Measurements from ENCODE around the gene TAF7L.
"Not testable (repeated sequence)": the region's sequence is repeated elsewhere in the genome, so short reads cannot be mapped to it uniquely, and the experiment has no call there.

The TAF7L gene, protein sequence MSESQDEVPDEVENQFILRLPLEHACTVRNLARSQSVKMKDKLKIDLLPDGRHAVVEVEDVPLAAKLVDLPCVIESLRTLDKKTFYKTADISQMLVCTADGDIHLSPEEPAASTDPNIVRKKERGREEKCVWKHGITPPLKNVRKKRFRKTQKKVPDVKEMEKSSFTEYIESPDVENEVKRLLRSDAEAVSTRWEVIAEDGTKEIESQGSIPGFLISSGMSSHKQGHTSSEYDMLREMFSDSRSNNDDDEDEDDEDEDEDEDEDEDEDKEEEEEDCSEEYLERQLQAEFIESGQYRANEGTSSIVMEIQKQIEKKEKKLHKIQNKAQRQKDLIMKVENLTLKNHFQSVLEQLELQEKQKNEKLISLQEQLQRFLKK

DNA sequence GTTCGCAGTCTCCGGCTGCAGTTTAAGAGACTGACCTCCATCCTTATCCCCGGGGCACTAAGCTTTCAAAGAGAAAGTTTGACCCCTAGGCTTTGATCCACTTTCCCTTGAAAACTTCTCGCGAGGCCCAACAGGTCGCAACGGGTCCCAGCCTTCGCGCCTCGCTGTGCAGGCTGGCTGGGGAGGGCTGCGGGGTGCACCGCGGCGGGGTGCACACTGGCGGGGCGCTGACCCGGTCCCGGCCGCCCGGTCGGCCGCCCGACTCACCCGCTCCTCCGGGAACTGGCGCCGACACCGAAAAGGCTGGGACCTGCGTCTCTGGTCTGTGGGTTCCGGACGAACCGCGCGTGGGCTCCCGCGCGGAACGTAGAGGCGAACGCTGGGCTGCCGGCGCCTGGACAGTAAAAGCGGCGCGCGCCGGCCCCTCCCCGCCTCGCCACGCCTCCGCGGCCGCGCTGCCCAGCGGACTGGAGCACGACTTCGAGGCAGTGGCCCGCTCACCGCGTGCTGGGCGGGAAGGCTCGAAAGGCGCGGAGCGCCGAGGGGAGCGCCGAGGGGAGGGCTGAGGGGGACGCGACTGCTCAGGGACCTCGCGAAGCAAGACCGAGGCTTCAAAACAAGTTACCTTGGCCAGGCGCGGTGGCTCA, at the start of gene TAF7L:
TAF7L (minus strand) TSS at position 378 of the 647 bp plus-strand sequence. CDS start 3,791 bp downstream, outside the sequence.
- no peak for DNase-seq

DNA sequence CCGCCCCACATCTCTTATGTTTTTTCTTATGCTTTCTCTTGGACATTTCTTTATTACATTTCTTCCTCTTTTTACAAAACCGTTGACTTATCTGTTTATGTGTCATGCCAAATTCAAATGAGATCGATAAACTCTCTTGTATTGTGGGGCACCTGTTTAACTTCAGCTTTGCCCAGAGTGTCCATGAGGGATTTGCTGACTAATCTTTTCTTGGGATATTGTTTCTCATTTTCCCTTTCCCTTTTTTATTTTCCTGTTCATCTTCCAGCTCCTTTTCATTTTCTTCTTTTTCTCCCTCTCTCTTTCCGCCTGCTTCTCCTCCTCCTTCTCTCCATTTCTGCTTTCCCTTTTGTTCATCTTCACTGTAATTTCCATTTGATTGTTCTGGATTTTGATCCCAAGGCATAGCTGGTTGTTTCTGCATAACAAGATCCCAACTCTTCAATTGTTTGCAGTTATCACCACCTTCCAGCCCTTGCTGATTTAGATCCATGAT, 46.7 kb upstream of the TAF7L start:
- no peak for DNase-seq

GRCh38 chrX:101334310-101334709, 43.2 kb upstream of the TAF7L start:
- not testable (repeated sequence) for DNase-seq

DNA sequence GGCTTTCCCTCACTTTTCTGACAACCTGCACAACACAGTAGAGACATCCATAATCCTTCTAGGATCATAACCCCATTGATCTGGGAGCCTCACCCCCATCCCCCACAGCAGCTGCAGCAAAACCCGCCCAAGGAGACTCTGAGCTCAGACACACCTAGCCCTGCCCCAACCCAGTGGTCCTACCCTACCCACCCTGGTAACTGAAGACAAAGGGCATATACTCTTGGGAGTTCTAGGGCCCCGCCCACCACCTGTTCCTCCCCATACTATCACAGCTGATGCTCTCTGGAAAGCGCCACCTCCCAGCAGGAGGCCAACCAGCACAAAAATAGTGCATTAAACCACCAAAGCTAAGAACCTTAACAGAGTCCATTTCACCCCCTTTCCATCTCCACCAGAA, 35.5 kb upstream of the TAF7L start:
- DNase-seq, result not testable (repeated sequence)

DNA sequence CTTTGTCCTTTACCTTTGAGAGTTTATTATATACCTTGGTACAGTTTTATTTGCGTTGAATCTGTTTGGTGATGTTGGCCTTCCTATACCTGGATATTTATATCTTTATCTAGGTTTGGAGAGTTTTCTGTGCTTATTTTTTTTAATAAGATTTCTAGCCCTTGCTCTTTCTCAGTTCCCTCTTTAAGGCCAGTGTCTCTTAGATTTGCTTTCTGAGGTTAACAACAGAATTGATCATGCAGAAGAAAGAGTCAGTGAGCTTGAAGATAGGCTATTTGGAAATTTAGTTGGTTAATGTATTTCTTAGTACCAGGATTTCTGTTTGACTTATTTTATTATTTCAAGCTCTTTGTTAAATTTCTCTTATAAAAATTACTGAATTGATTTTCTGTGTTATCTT, 12.7 kb upstream of the TAF7L start:
- no peak for DNase-seq

GRCh38 chrX:101295603-101296002, 4.5 kb upstream of the TAF7L start:
- not testable (repeated sequence) for DNase-seq

DNA sequence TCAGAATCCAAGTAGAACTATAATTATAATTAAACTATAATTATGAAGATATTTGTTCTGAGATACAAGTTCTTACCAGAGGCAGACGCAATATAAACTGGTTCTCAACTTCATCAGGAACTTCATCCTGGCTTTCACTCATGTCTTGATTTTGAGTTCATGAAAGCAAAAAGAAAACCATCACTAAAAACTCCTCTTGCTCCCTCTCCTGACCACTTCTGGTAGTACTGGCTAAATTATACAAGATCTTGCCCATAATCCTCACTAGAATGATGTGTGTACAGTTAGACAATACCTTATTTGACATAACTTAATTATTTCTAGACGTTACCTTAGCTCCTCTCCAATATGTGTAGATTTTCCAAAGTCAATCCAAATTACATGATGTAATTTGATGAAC, 3.7 kb downstream of the TAF7L start:
- peak in 1 of 2 donors; percentile 17 for DNase-seq

- DNase-seq, result no peak
These were observed 14.9 kb downstream of the TAF7L start for GRCh38 chrX:101276238-101276637.

GRCh38 chrX:101274198-101274597, 16.9 kb downstream of the TAF7L start:
- no peak for DNase-seq

DNA sequence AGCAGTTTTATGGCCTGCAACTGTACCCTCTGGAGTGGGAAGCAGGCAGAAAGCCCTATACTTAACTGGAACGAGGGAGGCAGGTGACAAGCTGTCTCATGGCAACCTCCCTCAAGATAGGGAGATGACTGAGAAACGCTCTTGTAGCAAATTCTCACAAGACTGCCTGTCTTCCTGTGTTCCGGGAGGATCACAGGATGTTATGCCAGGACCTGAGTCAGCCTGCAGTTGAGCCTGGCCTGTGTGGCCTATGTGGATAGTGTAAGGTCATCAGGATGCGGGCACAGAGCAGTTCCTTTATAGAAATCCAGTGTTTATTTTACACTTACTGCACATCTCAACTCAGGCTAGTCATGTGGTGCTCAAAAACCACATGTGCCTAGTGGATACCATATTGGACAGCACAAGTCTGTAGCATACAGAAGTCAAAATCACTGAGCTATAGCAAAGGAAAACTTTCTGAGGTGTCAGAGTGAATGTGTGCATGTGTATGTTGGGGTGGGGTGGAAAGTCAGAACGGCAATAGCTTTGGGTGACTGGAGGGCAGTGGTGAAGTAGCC, 25.2 kb downstream of the TAF7L start:
- no peak for DNase-seq

- no peak for DNase-seq
These were observed 27.4 kb downstream of the TAF7L start for GRCh38 chrX:101263766-101264165.

GRCh38 chrX:101262590-101262989, 28.5 kb downstream of the TAF7L start:
- DNase-seq, result no peak

GRCh38 chrX:101260435-101260834, 30.7 kb downstream of the TAF7L start:
- DNase-seq, result no peak

DNA sequence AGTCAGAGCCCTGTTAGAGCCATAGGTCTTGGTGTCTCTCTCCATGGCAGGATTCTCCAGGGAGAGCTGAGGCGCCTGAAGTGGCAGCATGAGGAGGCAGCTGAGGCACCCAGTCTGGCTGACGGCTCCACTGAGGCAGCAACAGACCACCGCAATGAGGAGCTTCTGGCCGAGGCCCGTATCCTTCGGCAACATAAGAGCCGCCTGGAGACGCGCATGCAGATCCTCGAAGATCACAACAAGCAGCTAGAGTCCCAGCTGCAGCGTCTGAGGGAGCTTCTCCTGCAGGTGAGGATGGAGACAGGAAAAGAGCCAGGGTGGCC, 32.9 kb downstream of the TAF7L start:
- no peak for DNase-seq

DNA sequence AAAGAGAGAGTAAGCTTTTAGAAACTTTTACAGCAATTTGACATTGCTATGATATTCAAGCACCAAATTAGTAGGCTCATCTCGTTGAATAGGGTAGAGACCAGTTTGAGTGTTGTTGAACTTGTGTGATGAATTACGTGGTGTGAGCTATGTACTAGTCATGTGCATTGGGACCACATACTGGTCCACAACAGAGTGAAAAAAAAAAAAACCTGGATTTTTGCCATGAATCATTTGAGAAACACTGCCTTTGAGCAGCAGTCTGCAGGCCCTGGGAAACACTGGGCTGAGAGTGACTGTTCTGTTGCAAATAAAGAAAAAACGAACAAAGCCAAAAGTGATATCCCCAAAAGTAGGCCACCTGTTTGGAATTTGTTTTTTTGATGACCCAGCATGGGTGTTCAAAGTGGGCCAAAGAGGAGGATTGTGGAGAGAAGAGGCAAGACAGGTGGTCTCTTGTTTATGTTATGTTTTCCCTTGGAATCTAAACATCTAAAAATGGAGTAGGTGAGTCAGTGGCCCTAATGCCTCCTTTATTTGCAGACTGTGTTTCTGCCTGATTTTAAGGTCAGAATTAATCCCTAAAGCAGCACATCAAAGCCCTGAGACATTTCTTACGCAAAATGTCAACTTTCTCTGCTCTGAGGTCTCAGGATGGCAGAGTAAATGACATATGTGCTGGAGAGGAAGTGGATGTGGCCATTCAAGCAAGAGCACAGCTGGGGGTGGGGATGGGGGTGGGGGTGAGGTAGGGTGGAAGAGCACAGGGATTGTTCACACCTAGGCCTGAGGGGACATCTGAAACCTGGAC, 33.5 kb downstream of the TAF7L start:
- no peak for DNase-seq

DNA sequence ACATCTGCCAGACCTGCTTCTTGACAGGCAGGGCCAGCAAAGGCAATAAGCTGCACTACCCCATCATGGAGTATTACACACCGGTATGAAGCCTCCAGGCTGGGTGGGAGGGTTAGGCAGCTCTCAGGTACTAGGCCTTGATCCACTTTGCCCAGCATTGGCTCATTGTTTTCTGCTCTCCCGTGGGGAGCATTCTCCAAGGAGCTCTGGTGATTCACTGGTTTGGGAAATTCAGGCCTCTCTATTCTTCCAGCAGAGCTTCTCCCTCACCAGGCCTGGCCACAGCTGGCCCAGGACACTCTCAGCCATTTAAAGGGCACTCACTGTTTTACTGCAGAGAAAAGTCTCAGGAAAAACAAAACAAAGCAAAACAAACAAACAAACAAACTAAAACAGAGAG, 38.5 kb downstream of the TAF7L start:
- no peak for DNase-seq

GRCh38 chrX:101241531-101241930, 49.6 kb downstream of the TAF7L start:
- DNase-seq, result no peak

DNA sequence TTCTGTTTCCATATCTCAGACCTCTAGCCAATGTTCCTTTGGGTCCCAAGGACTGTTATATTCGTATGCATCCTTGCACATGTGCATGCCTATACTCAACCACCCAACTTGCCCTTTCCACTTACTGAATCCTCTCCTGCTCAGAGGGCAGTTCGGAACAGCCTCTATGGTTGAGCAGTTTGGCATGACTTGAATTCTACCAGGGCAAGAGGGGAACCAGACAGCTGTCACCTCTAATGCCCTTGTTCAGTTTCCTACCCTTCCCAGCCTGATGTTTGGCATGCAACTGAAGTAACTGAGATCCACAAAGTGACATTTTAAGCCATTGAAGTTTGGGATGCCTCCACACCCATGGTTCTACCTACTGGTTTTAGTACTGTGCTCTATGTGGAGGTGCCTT, 54.1 kb downstream of the TAF7L start:
- no peak for DNase-seq

DNA sequence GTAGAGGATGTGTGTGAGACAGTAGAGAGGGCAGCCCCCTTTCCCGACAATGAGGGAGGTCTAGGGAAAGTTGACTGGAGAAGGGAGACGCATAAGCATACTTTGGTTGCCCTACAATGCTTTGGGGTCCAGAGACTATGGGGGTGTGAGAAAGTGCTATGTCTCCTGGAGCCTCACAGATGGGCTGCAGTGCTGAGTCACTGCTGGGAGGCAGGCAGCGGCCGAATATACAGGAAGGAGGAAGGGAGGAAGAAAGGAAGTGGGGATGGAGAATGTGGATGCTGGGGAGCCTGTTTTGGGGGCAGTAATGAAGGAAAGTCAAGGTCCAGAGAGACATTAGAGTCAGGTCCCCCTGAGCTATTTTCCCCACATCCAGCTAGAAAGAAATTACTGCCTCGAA, 58.8 kb downstream of the TAF7L start:
- DNase-seq, result no peak

DNA sequence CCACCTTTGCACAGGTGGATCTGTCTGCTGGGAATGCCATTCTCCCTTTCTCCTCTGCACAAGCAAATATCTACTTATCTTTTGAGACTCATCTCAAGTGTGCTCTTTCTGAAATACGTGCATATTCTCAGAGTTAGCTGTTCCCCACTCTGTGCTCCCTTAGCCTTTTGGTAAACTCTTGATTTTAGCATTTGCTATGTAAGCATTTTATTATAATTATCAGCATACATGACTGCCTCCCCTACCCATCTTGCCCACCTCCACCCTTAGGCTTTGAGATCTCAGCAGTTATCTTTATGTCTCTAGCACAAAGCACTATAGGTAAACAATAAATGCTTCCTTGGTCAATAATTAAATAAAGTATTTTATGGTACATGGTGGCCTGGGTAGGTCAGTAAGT, 60.1 kb downstream of the TAF7L start:
- no peak for DNase-seq

GRCh38 chrX:101230636-101231035, 60.5 kb downstream of the TAF7L start:
- DNase-seq, result no peak

- no peak for DNase-seq
These were observed 62.0 kb downstream of the TAF7L start for GRCh38 chrX:101229170-101229569.

GRCh38 chrX:101223226-101223625, 67.9 kb downstream of the TAF7L start:
- DNase-seq, result no peak

Measured in stimulated activated CD4-positive, alpha-beta T cell treated with anti-CD3 and anti-CD28 coated beads, Interleukin-2, amount 100 ng/mL, for 24 hours (primary cell).